ENCODE measurements around the gene RGP1. TPM values are rescaled to one million over a fixed set of nuclear protein-coding genes. Genes with fewer than 3 reads are reported as not detected.

RGP1 gene
- polyA plus RNA-seq, 5 donors, result 23.9 to 29.3 (median 25.3) TPM

DNA sequence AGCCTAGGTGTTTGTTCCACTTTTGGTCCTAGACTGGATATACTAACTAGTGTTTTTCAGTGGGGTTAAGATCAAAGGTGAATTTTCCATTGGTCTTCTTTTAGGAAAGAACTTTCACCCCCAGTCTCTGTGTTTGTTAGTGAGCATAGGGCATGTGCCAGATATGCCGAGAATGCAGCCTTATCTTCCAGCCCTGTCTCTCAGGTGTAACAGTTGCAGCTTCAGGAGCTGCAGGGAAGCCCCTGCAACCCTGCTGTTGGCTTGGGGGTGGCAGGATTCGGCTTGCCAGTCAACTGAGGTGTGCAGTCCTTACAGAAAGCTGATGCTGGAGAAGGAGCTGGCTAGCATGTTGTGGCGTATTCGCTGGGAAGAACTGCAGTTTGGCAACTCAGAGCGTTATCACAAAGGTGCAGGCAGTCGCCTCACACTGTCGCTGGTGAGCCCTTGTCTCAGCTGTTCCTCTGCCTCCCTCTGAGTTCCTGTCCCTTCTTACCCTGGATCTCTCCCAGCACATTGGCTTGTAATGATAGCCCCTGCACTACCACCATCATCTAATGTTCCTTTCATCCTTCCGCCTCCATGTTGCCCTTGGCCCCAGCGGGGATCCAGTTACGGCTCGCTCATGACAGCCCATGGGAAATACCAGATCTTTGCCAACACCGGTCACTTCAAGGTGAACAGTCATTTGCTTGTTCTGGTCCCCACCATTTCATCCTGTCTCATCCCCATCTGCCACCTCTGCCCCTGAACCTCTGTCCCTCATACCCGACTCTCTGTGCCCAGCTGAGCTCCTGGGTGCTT is 52.4 kb downstream of the RGP1 start:
- DNase-seq, result no peak

DNA sequence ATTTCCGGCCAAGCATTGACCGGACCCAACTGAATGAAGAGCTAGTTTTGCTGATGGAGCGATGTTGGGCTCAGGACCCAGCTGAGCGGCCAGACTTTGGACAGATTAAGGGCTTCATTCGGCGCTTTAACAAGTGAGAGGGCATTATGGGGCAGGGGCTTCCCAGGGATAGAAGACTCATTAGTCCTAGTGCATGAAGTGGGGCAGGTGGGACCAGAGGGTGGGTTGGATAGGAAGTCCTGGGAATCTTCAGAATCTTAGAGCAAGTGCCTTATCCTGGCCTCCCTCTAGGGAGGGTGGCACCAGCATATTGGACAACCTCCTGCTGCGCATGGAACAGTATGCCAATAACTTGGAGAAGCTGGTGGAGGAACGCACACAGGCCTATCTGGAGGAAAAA is 57.0 kb downstream of the RGP1 start:
- DNase-seq, result no peak

Other genes with a start within 250 kb of the RGP1 start
- gene TESK1, start 144.0 kb upstream of the RGP1 start, polyA plus RNA-seq (ENCODE audit: insufficient read depth in 1 of 5, insufficient read length in 5 of 5, low replicate concordance in 1 of 5), result 10 to 100 TPM; 26.0 to 48.7 (median 41.7) TPM
- gene CD72, start 130.9 kb upstream of the RGP1 start, polyA plus RNA-seq (ENCODE audit: insufficient read depth in 1 of 5, insufficient read length in 5 of 5, low replicate concordance in 1 of 5), result 1 to 10 TPM; 2.5 to 3.9 (median 3.4) TPM
- gene SIT1, start 98.4 kb upstream of the RGP1 start, polyA plus RNA-seq (ENCODE audit: insufficient read depth in 1 of 5, insufficient read length in 5 of 5, low replicate concordance in 1 of 5), result under 1 TPM; 0.40 to 0.60 (median 0.50) TPM
- 1 to 10 TPM in 1 of 5 donors, not detected in 4; 4.1 TPM for gene RMRP, start 91.3 kb upstream of the RGP1 start, polyA plus RNA-seq (ENCODE audit: insufficient read depth in 1 of 5, insufficient read length in 5 of 5, low replicate concordance in 1 of 5)
- gene CCDC107, start 91.0 kb upstream of the RGP1 start, polyA plus RNA-seq (ENCODE audit: insufficient read depth in 1 of 5, insufficient read length in 5 of 5, low replicate concordance in 1 of 5), result 10 to 100 TPM in 2 of 5 donors, 1 to 10 TPM in 3; 9.3 to 22.5 (median 9.8) TPM
- gene ARHGEF39, start 84.1 kb upstream of the RGP1 start, polyA plus RNA-seq (ENCODE audit: insufficient read depth in 1 of 5, insufficient read length in 5 of 5, low replicate concordance in 1 of 5), result 10 to 100 TPM in 3 of 5 donors, 1 to 10 TPM in 2; 6.6 to 19.7 (median 10.9) TPM
- 1 to 10 TPM in 3 of 5 donors, under 1 TPM in 2; 0.51 to 1.3 (median 1.1) TPM for gene CA9, start 75.4 kb upstream of the RGP1 start, polyA plus RNA-seq (ENCODE audit: insufficient read depth in 1 of 5, insufficient read length in 5 of 5, low replicate concordance in 1 of 5)
- 100 to 1,000 TPM; 149 to 645 (median 181) TPM for gene TPM2, start 59.4 kb upstream of the RGP1 start, polyA plus RNA-seq (ENCODE audit: insufficient read depth in 1 of 5, insufficient read length in 5 of 5, low replicate concordance in 1 of 5)
- gene TLN1, start 17.1 kb upstream of the RGP1 start, polyA plus RNA-seq (ENCODE audit: insufficient read depth in 1 of 5, insufficient read length in 5 of 5, low replicate concordance in 1 of 5), result 100 to 1,000 TPM; 116 to 198 (median 132) TPM
- gene CREB3, start 16.6 kb upstream of the RGP1 start, polyA plus RNA-seq (ENCODE audit: insufficient read depth in 1 of 5, insufficient read length in 5 of 5, low replicate concordance in 1 of 5), result 10 to 100 TPM; 35.4 to 41.6 (median 37.4) TPM
- gene GBA2, start 59 bp upstream of the RGP1 start, polyA plus RNA-seq (ENCODE audit: insufficient read depth in 1 of 5, insufficient read length in 5 of 5, low replicate concordance in 1 of 5), result 100 to 1,000 TPM in 1 of 5 donors, 10 to 100 TPM in 4; 85.0 to 106 (median 95.5) TPM
- gene MSMP, start 5.0 kb downstream of the RGP1 start, polyA plus RNA-seq (ENCODE audit: insufficient read depth in 1 of 5, insufficient read length in 5 of 5, low replicate concordance in 1 of 5), result 1 to 10 TPM in 1 of 5 donors, under 1 TPM in 2, not detected in 2; 0.53 to 1.4 (median 0.55) TPM
- gene NPR2, start 42.3 kb downstream of the RGP1 start, polyA plus RNA-seq (ENCODE audit: insufficient read depth in 1 of 5, insufficient read length in 5 of 5, low replicate concordance in 1 of 5), result 10 to 100 TPM; 40.4 to 54.2 (median 47.0) TPM
- 10 to 100 TPM in 4 of 5 donors, 1 to 10 TPM in 1; 8.7 to 12.5 (median 10.7) TPM for gene SPAG8, start 63.0 kb downstream of the RGP1 start, polyA plus RNA-seq (ENCODE audit: insufficient read depth in 1 of 5, insufficient read length in 5 of 5, low replicate concordance in 1 of 5)
- 10 to 100 TPM; 29.1 to 42.3 (median 33.5) TPM for gene HINT2, start 65.8 kb downstream of the RGP1 start, polyA plus RNA-seq (ENCODE audit: insufficient read depth in 1 of 5, insufficient read length in 5 of 5, low replicate concordance in 1 of 5)
- 1 to 10 TPM in 1 of 5 donors, under 1 TPM in 4; 0.48 to 1.0 (median 0.54) TPM for gene FAM221B, start 79.4 kb downstream of the RGP1 start, polyA plus RNA-seq (ENCODE audit: insufficient read depth in 1 of 5, insufficient read length in 5 of 5, low replicate concordance in 1 of 5)
- gene TMEM8B, start 79.9 kb downstream of the RGP1 start, polyA plus RNA-seq (ENCODE audit: insufficient read depth in 1 of 5, insufficient read length in 5 of 5, low replicate concordance in 1 of 5), result 10 to 100 TPM; 21.3 to 31.5 (median 27.1) TPM
- under 1 TPM in 2 of 5 donors, not detected in 3; 0.13 to 0.27 TPM for gene OR13J1, start 121.1 kb downstream of the RGP1 start, polyA plus RNA-seq (ENCODE audit: insufficient read depth in 1 of 5, insufficient read length in 5 of 5, low replicate concordance in 1 of 5)
- gene HRCT1, start 156.9 kb downstream of the RGP1 start, polyA plus RNA-seq (ENCODE audit: insufficient read depth in 1 of 5, insufficient read length in 5 of 5, low replicate concordance in 1 of 5), result under 1 TPM; 0.58 to 0.87 (median 0.71) TPM
- 1 to 10 TPM; 2.6 to 4.2 (median 3.5) TPM for gene SPAAR, start 160.2 kb downstream of the RGP1 start, polyA plus RNA-seq (ENCODE audit: insufficient read depth in 1 of 5, insufficient read length in 5 of 5, low replicate concordance in 1 of 5)
- not detected for gene OR2S2, start 208.9 kb downstream of the RGP1 start, polyA plus RNA-seq (ENCODE audit: insufficient read depth in 1 of 5, insufficient read length in 5 of 5, low replicate concordance in 1 of 5)